Keratinocyte (primary cell): ENCODE results near the gene CEBPG.

ENCODE experiments used
- CTCF ChIP-seq, 3 experiments: IDR thresholded peaks in 1 of 3; conservative IDR thresholded peaks in 1 of 3; optimal IDR thresholded peaks in 1 of 3; 2 replicates in 2 of 3; 3 replicates in 1 of 3; pipeline versions ENCODE3 to v1.5.1; 2011; ENCODE audit warnings: low read length in 3 of 3, mild to moderate bottlenecking in 3 of 3, moderate library complexity in 2 of 3, control low read depth in 1 of 3, inconsistent platforms in 1 of 3; ENCODE audit not compliant: insufficient read depth in 2 of 3; ENCODE audit errors: extremely low read depth in 1 of 3
- EZH2 ChIP-seq: IDR thresholded peaks from one replicate; pipeline ENCODE4 v1.6.1; 2012; ENCODE audit warnings: inconsistent platforms, mild to moderate bottlenecking, low read length, moderate library complexity

DNA sequence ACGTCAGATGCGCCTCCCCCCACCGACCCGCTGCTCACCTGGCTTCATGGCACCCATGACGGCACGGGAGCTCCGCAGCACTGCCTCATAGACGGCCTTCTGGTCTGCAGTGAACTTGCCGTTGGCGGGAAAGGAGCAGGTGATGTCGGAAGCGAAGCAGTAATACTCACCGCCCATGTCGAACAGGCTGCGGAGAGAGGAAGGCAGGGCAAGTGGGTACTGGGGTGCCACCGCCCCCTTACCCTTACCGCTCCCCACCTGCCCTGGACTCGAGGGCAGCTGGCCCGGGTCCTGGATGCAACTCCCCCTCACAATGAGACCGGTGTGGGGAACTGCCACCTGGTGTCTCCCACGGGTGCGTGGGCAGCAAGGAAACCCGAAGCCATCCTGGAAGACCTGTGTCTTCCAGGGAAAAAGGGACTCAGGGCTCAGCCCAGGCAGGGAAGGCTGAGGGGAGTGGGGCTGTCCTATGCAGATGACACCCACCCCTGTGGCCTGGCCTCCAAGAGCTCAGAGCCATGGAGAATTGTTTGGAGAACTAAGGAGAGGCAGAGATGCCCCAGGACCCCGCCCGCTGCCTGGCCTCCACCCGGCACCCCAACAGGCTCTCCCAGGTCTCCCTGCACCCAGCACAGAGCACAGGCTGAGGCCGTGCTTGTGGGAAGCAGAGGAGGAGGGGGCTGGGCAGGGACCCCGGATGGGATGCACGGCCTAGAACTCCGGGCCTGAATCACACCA is 28.3 kb downstream of the CEBPG start:
- TF ChIP-seq CTCF (optimal IDR thresholded peaks at IDR 0.05 in 1 of 3, IDR thresholded peaks at IDR 0.05 in 1 of 3, conservative IDR thresholded peaks at IDR 0.05 in 1 of 3; ENCODE audit: extremely low read depth in 1 of 3, insufficient read depth in 2 of 3, low read length in 3 of 3), result no peak
- no peak for TF ChIP-seq EZH2
